HG03558 (cell line): ENCODE measurements around the gene GYPC.

Experiments used
- ATAC-seq: cut with Tn5 transposase; IDR thresholded peaks from one replicate; pipeline ENCODE4 v1.9.1; 2021; ENCODE audit warnings: moderate number of reproducible peaks; ENCODE audit not compliant: unreplicated experiment; ENCODE audit errors: extremely low read depth

GYPC gene

GRCh38 chr2:126722081-126722480, 66.1 kb downstream of the GYPC start:
- no peak for ATAC-seq

- ATAC-seq = no peak
Measured at GRCh38 chr2:126722546-126722945, 66.6 kb downstream of the GYPC start.

GRCh38 chr2:126723281-126723815, 67.4 kb downstream of the GYPC start:
- no peak for ATAC-seq

- no peak for ATAC-seq
Measured at GRCh38 chr2:126725580-126725979, 69.6 kb downstream of the GYPC start.

- ATAC-seq = no peak
Measured at GRCh38 chr2:126729896-126730295, 73.9 kb downstream of the GYPC start.

- no peak for ATAC-seq
Measured at GRCh38 chr2:126730655-126731054, 74.7 kb downstream of the GYPC start.

GRCh38 chr2:126731353-126731752, 75.4 kb downstream of the GYPC start:
- no peak for ATAC-seq

- ATAC-seq = no peak
Measured at GRCh38 chr2:126732682-126733245, 76.8 kb downstream of the GYPC start.

- ATAC-seq = no peak
Measured at GRCh38 chr2:126733795-126734194, 77.8 kb downstream of the GYPC start.

GRCh38 chr2:126736133-126736874, 80.3 kb downstream of the GYPC start:
- no peak for ATAC-seq

GRCh38 chr2:126739141-126739540, 83.2 kb downstream of the GYPC start:
- ATAC-seq = no peak

GRCh38 chr2:126744640-126745039, 88.7 kb downstream of the GYPC start:
- no peak for ATAC-seq
